DMS79 treated with DMSO at 0.1 percent for 48 hours (cell line): Measurements from ENCODE around the gene CNGB1.
"Not testable (repeated sequence)": the region's sequence is repeated elsewhere in the genome, so short reads cannot be mapped to it uniquely, and the experiment has no call there.

Experiments
- DNase-seq: peaks from one replicate; lab custom pipeline; 2025; lab: John Stamatoyannopoulos, UW

Gene CNGB1

GRCh38 chr16:57904101-57904500 is 66.8 kb downstream of the CNGB1 start:
- no peak for DNase-seq

- DNase-seq, result no peak
Observed at GRCh38 chr16:57903656-57904055, 67.3 kb downstream of the CNGB1 start.

- no peak for DNase-seq
Observed at GRCh38 chr16:57901480-57902069, 69.4 kb downstream of the CNGB1 start.

GRCh38 chr16:57900796-57901479 is 70.0 kb downstream of the CNGB1 start:
- no peak for DNase-seq

GRCh38 chr16:57899771-57900661 is 70.9 kb downstream of the CNGB1 start:
- peak; percentile 20 for DNase-seq

- no peak for DNase-seq
Observed at GRCh38 chr16:57898961-57899360, 72.0 kb downstream of the CNGB1 start.

GRCh38 chr16:57897996-57898395 is 72.9 kb downstream of the CNGB1 start:
- no peak for DNase-seq

GRCh38 chr16:57897053-57897784 is 73.7 kb downstream of the CNGB1 start:
- DNase-seq, result no peak

GRCh38 chr16:57895081-57895547 is 75.8 kb downstream of the CNGB1 start:
- not testable (repeated sequence) for DNase-seq

GRCh38 chr16:57894390-57895080 is 76.4 kb downstream of the CNGB1 start:
- no peak for DNase-seq

- DNase-seq, result no peak
Observed at GRCh38 chr16:57893559-57894389, 77.2 kb downstream of the CNGB1 start.

- no peak for DNase-seq
Observed at GRCh38 chr16:57893217-57893558, 77.7 kb downstream of the CNGB1 start.

GRCh38 chr16:57892447-57893096 is 78.4 kb downstream of the CNGB1 start:
- peak; percentile 5 for DNase-seq

- DNase-seq, result peak; percentile 58
Observed at GRCh38 chr16:57892041-57892440, 78.9 kb downstream of the CNGB1 start.

GRCh38 chr16:57890752-57891111 is 80.2 kb downstream of the CNGB1 start:
- no peak for DNase-seq

- no peak for DNase-seq
Observed at GRCh38 chr16:57889960-57890751, 80.8 kb downstream of the CNGB1 start.

GRCh38 chr16:57889522-57889921 is 81.4 kb downstream of the CNGB1 start:
- no peak for DNase-seq

- DNase-seq, result no peak
Observed at GRCh38 chr16:57889111-57889510, 81.8 kb downstream of the CNGB1 start.

- no peak for DNase-seq
Observed at GRCh38 chr16:57888128-57888527, 82.8 kb downstream of the CNGB1 start.
